Osteocyte (in vitro differentiated cells): ENCODE data around the gene PYROXD2. TPM values are rescaled to one million over a fixed set of nuclear protein-coding genes. Genes with fewer than 3 reads are reported as not detected.
"Not testable (repeated sequence)": the region's sequence is repeated elsewhere in the genome, so short reads cannot be mapped to it uniquely, and the experiment has no call there.

Experiments used
- DNase-seq: peaks from one replicate; pipeline ENCODE4 v3.0.0; 2021; ENCODE audit warnings: mixed read lengths; ENCODE audit not compliant: unreplicated experiment; ENCODE audit errors: extremely low spot score
- H3K27ac Mint-ChIP-seq: one replicate; pipeline ENCODE4 v1.8.0; 2021; ENCODE audit warnings: mild to moderate bottlenecking, mixed read lengths; ENCODE audit not compliant: unreplicated experiment
- H3K27me3 Mint-ChIP-seq: one replicate; pipeline ENCODE4 v1.8.0; 2021; ENCODE audit warnings: mixed read lengths; ENCODE audit not compliant: unreplicated experiment
- H3K36me3 Mint-ChIP-seq: one replicate; pipeline ENCODE4 v1.8.0; 2021; ENCODE audit warnings: mixed read lengths; ENCODE audit not compliant: unreplicated experiment
- H3K4me1 Mint-ChIP-seq: one replicate; pipeline ENCODE4 v1.8.0; 2021; ENCODE audit warnings: mixed read lengths; ENCODE audit not compliant: unreplicated experiment
- H3K4me3 Mint-ChIP-seq: one replicate; pipeline ENCODE4 v1.8.0; 2021; ENCODE audit warnings: mild to moderate bottlenecking, moderate library complexity, mixed read lengths; ENCODE audit not compliant: unreplicated experiment
- H3K9me3 Mint-ChIP-seq: one replicate; pipeline ENCODE4 v1.8.0; 2021; ENCODE audit warnings: mixed read lengths; ENCODE audit not compliant: unreplicated experiment
- total RNA-seq: library from RNA; stranded (reverse); gene quantifications from 2 replicates; pipeline ENCODE4 v1.2.1, GENCODE V29; 2021
- TF ChIP-seq, protein P1 (sequence below): fragments of 200-600 bp; sonication (generic); IDR thresholded peaks from 2 replicates; pipeline ENCODE4 v1.5.0; 2021; ENCODE audit warnings: antibody characterized with exemption, mild to moderate bottlenecking, moderate library complexity

The PYROXD2 gene
- total RNA-seq, 1 donor from 2014 or later: 4.6 TPM

DNA sequence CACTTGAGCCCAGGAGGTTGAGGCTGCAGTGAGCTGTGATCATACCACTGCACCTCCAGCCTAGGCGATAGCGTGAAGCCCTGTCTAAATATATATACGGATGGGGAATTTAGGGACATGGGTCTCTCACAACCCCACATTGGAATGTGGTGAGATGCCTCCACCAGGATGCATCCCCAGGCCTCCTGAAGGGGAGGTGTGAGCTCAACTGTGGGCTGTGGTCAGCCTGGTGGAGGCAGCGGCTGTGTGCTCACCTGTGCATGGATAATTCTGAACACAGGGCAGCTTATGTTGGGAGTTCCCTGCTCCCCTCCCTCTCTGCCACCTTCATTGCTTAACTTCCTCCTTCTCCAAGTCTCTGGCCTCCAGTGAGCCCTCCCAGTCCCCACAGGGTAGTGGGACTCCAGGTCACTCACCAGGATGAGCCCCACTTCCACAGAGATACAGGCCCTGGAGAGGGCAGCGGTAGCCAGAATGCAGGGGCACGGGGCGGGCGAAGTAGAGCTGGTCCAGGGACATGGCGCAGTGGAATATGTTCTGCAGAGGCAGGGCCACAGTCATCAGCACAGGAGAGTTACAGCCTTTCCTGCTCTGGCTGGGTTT lies 30.4 kb downstream of the PYROXD2 start:
- Mint-ChIP-seq H3K27me3 (no peaks in the 10 kb centered on the region), H3K4me3 (no peak overlapping the region), H3K27ac (no peak overlapping the region), H3K36me3 (no peaks in the 10 kb centered on the region), H3K9me3 (no peaks in the 10 kb centered on the region), H3K4me1 (peaks cover 6% of the 10 kb centered on the region)
- DNase-seq: no peak
- TF ChIP-seq, protein P1, sequence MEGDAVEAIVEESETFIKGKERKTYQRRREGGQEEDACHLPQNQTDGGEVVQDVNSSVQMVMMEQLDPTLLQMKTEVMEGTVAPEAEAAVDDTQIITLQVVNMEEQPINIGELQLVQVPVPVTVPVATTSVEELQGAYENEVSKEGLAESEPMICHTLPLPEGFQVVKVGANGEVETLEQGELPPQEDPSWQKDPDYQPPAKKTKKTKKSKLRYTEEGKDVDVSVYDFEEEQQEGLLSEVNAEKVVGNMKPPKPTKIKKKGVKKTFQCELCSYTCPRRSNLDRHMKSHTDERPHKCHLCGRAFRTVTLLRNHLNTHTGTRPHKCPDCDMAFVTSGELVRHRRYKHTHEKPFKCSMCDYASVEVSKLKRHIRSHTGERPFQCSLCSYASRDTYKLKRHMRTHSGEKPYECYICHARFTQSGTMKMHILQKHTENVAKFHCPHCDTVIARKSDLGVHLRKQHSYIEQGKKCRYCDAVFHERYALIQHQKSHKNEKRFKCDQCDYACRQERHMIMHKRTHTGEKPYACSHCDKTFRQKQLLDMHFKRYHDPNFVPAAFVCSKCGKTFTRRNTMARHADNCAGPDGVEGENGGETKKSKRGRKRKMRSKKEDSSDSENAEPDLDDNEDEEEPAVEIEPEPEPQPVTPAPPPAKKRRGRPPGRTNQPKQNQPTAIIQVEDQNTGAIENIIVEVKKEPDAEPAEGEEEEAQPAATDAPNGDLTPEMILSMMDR: no peak

DNA sequence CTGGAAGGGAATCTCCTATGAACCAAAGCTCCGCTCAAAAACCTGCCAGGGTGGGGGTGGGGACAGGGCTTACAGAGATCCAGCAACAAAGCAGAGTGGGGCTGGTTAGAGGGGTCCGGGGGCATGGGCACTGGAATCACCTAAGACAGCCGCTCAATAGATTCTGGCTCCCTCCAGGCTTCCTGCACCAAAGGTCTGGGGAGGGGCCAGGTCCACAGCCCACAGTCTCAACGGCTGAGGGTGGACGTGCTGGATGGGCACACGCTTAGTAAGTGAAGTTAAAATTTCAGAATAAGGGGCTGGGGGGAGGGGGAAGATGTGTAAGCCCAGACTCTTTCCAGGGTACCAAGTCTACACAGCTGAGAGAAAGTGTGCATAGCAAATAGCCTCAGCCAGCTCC lies 31.1 kb downstream of the PYROXD2 start:
- TF ChIP-seq, protein P1: no peak
- no peak for DNase-seq
- peaks cover 6% of the 10 kb centered on the region for H3K4me1 Mint-ChIP-seq
- no peaks in the 10 kb centered on the region for H3K36me3 Mint-ChIP-seq
- no peaks in the 10 kb centered on the region for H3K27me3 Mint-ChIP-seq
- no peak overlapping the region for H3K27ac Mint-ChIP-seq
- H3K4me3 Mint-ChIP-seq: no peak overlapping the region
- no peaks in the 10 kb centered on the region for H3K9me3 Mint-ChIP-seq

DNA sequence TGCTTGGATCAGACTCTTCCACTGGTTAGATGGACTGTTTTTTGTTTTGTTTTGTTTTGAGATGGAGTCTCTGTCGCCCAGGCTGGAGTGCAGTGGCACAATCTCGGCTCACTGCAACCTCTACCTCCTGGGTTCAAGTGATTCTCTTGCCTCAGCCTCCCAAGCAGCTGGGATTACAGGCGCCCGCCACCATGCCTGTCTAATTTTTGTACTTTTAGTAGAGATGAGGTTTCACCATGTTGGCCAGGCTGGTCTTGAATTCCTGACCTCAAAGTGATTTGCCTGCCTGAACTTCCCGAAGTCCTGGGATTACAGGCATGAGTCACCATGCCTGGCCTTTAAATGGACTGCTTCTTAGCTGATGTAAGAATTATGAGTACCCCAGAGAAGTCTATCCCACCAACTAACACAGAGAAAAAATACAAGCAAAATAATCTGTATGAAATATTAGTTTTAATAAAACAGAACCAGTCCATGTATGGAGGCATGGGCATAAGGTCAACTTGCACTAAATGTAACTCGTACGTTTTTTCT lies 31.8 kb downstream of the PYROXD2 start:
- H3K4me3 Mint-ChIP-seq, H3K4me1 Mint-ChIP-seq, H3K36me3 Mint-ChIP-seq, H3K27me3 Mint-ChIP-seq, H3K9me3 Mint-ChIP-seq, DNase-seq: not testable (repeated sequence)
- peak overlapping the region; percentile 23 for H3K27ac Mint-ChIP-seq

DNA sequence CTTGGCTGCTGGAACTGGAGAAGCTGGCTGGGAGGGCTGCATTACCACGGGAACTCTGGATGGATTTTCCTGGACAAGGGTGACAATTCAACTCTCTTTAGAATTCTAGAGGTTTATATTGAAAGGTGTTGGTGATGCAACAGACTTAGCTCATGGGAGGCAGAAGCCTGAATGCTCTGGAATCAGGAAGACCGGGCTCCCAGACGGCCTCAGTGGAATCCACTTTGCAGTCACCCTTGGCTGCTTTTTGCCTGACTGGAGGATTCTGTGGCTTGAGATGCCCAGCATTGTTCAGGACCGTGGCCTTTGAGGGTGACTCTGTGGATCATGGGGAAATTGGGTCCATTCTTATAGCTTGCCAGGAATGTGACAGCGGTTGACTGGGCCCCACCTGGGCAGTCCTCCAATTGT lies 32.3 kb downstream of the PYROXD2 start:
- H3K36me3 Mint-ChIP-seq: no peaks in the 10 kb centered on the region
- no peaks in the 10 kb centered on the region for H3K9me3 Mint-ChIP-seq
- no peak overlapping the region for H3K4me3 Mint-ChIP-seq
- no peak for DNase-seq
- no peaks in the 10 kb centered on the region for H3K27me3 Mint-ChIP-seq
- H3K27ac Mint-ChIP-seq: peak overlapping the region; percentile 23
- TF ChIP-seq, protein P1: no peak
- peaks cover 6% of the 10 kb centered on the region for H3K4me1 Mint-ChIP-seq

DNA sequence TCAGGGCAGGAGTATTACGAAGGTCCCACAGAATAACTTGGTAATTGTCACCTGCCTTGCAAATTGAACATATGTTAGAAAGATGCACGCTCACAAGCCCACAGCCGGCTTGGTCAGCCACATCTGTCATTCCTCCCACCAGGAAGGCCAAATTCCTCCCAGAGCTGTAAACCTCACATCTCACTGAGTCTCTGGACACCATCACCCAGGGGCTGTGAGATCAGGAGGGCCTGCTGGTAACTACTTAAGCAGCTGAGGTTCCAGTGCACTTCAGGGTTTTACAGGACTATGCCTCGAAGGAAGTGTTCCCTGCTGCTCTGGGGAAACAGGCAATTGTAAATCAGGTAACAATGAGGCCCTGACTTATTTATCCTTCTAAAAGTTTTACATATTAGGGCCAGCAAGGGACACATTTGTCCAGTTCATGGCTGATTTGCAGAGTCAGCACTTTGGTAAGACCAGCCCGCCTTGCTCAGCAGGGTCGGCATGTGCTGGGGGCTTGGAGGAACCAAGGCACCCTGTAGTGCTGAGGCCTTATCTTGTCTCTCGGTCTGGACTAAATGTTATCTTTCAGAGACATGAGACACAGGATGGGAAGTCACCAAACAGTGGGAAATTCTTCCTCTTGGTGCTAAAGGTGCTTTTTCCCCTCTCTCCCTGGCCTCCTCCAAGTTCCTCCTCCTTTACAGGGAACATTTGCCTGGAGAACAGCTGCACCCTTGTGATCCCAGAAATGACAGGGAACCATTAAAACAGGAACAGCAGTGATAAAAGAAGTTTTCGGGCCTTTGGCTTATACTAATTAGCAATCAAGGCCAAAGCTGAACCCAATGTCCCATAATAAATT lies 34.3 kb downstream of the PYROXD2 start:
- no peak for DNase-seq
- H3K4me1 Mint-ChIP-seq: peaks cover 17% of the 10 kb centered on the region
- no peak overlapping the region for H3K4me3 Mint-ChIP-seq
- H3K36me3 Mint-ChIP-seq: no peaks in the 10 kb centered on the region
- TF ChIP-seq, protein P1: no peak
- no peaks in the 10 kb centered on the region for H3K27me3 Mint-ChIP-seq
- H3K9me3 Mint-ChIP-seq: no peaks in the 10 kb centered on the region
- no peak overlapping the region for H3K27ac Mint-ChIP-seq
